Measurements from ENCODE around the gene OVAAL. TPM values are rescaled to one million over a fixed set of nuclear protein-coding genes. Genes with fewer than 3 reads are reported as not detected.

The OVAAL gene
- total RNA-seq, 1 donor from 2014 or later: not detected

- no peak for DNase-seq (ENCODE audit: extremely low spot score, unreplicated experiment)
- H3K9me3 Mint-ChIP-seq (ENCODE audit: unreplicated experiment): no peaks in the 10 kb centered on the region
- TF ChIP-seq, protein P1, sequence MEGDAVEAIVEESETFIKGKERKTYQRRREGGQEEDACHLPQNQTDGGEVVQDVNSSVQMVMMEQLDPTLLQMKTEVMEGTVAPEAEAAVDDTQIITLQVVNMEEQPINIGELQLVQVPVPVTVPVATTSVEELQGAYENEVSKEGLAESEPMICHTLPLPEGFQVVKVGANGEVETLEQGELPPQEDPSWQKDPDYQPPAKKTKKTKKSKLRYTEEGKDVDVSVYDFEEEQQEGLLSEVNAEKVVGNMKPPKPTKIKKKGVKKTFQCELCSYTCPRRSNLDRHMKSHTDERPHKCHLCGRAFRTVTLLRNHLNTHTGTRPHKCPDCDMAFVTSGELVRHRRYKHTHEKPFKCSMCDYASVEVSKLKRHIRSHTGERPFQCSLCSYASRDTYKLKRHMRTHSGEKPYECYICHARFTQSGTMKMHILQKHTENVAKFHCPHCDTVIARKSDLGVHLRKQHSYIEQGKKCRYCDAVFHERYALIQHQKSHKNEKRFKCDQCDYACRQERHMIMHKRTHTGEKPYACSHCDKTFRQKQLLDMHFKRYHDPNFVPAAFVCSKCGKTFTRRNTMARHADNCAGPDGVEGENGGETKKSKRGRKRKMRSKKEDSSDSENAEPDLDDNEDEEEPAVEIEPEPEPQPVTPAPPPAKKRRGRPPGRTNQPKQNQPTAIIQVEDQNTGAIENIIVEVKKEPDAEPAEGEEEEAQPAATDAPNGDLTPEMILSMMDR (IDR thresholded peaks at IDR 0.05): no peak
- no peaks in the 10 kb centered on the region for H3K36me3 Mint-ChIP-seq (ENCODE audit: unreplicated experiment)
- no peak overlapping the region for H3K4me3 Mint-ChIP-seq (ENCODE audit: unreplicated experiment)
- no peak overlapping the region for H3K27ac Mint-ChIP-seq (ENCODE audit: unreplicated experiment)
- H3K27me3 Mint-ChIP-seq (ENCODE audit: unreplicated experiment): peaks cover 9% of the 10 kb centered on the region
- H3K4me1 Mint-ChIP-seq (ENCODE audit: unreplicated experiment): peaks cover 8% of the 10 kb centered on the region
These were observed 36.0 kb downstream of the OVAAL start for GRCh38 chr1:180594723-180595122.

DNA sequence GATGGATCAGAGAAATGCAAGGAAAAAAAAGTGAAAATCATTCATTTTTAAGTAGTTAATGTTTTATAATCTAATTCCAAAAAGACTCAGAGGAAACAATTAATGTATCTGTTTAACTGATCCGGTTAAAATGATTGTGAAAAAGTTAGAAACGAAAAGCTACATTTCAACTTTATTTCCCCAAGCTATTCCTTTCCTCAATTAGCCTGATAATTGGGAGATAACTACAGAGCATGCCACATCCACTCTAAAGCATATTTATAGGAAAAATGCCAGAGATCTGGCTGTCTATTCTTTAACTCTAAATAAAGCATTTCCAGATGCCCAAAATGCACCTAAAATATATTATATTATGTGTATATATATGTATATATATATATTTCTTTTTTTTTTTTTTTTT, 37.2 kb downstream of the OVAAL start:
- TF ChIP-seq, protein P1 (IDR thresholded peaks at IDR 0.05): no peak
- Mint-ChIP-seq H3K4me1 (ENCODE audit: unreplicated experiment) (peaks cover 8% of the 10 kb centered on the region), H3K4me3 (ENCODE audit: unreplicated experiment) (no peak overlapping the region), H3K9me3 (ENCODE audit: unreplicated experiment) (no peaks in the 10 kb centered on the region), H3K27ac (ENCODE audit: unreplicated experiment) (no peak overlapping the region), H3K27me3 (ENCODE audit: unreplicated experiment) (peaks cover 9% of the 10 kb centered on the region), H3K36me3 (ENCODE audit: unreplicated experiment) (no peaks in the 10 kb centered on the region)
- no peak for DNase-seq (ENCODE audit: extremely low spot score, unreplicated experiment)

DNA sequence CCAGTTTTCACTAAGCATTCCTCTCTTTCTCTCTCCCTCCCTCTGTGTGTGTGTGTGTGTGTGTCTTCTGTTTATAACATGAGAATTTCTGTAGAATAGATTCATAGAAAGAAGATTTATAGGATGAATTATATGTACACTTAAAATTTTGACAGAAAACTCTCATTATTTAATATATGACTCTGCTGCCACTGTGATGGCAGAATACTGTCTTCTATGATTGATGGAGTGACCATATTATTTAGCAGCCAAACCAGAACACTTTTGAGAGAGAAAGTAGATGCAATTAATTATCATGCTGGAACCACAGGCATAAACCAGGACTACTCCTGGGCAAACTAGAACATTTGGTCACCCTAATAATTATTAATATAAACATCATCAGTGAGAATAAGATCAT, 38.8 kb downstream of the OVAAL start:
- H3K4me3 Mint-ChIP-seq (ENCODE audit: unreplicated experiment): no peak overlapping the region
- peaks cover 12% of the 10 kb centered on the region for H3K27me3 Mint-ChIP-seq (ENCODE audit: unreplicated experiment)
- no peaks in the 10 kb centered on the region for H3K36me3 Mint-ChIP-seq (ENCODE audit: unreplicated experiment)
- no peak for DNase-seq (ENCODE audit: extremely low spot score, unreplicated experiment)
- TF ChIP-seq, protein P1 (IDR thresholded peaks at IDR 0.05): no peak
- no peak overlapping the region for H3K27ac Mint-ChIP-seq (ENCODE audit: unreplicated experiment)
- peaks cover 8% of the 10 kb centered on the region for H3K4me1 Mint-ChIP-seq (ENCODE audit: unreplicated experiment)
- H3K9me3 Mint-ChIP-seq (ENCODE audit: unreplicated experiment): no peaks in the 10 kb centered on the region

GRCh38 chr1:180598333-180598974, 39.7 kb downstream of the OVAAL start:
- H3K27me3 Mint-ChIP-seq (ENCODE audit: unreplicated experiment): peaks cover 12% of the 10 kb centered on the region
- no peak for DNase-seq (ENCODE audit: extremely low spot score, unreplicated experiment)
- no peaks in the 10 kb centered on the region for H3K9me3 Mint-ChIP-seq (ENCODE audit: unreplicated experiment)
- no peak overlapping the region for H3K4me3 Mint-ChIP-seq (ENCODE audit: unreplicated experiment)
- H3K36me3 Mint-ChIP-seq (ENCODE audit: unreplicated experiment): no peaks in the 10 kb centered on the region
- TF ChIP-seq, protein P1 (IDR thresholded peaks at IDR 0.05): no peak
- peaks cover 8% of the 10 kb centered on the region for H3K4me1 Mint-ChIP-seq (ENCODE audit: unreplicated experiment)
- peak overlapping the region; percentile 54 for H3K27ac Mint-ChIP-seq (ENCODE audit: unreplicated experiment)

GRCh38 chr1:180600343-180600742, 41.6 kb downstream of the OVAAL start:
- Mint-ChIP-seq H3K4me1 (ENCODE audit: unreplicated experiment) (peaks cover 8% of the 10 kb centered on the region), H3K27me3 (ENCODE audit: unreplicated experiment) (peaks cover 6% of the 10 kb centered on the region), H3K36me3 (ENCODE audit: unreplicated experiment) (no peaks in the 10 kb centered on the region), H3K27ac (ENCODE audit: unreplicated experiment) (no peak overlapping the region), H3K9me3 (ENCODE audit: unreplicated experiment) (no peaks in the 10 kb centered on the region), H3K4me3 (ENCODE audit: unreplicated experiment) (no peak overlapping the region)
- TF ChIP-seq, protein P1 (IDR thresholded peaks at IDR 0.05): no peak
- DNase-seq (ENCODE audit: extremely low spot score, unreplicated experiment): no peak
